Thoracic aorta (tissue), 2 donors: ENCODE measurements around the gene LUC7L3. TPM values are rescaled to one million over a fixed set of nuclear protein-coding genes. Genes with fewer than 3 reads are reported as not detected.

ENCODE experiments used
- ATAC-seq: fragments of 150-250 bp; one replicate; pipeline ENCODE4 v1.8.0; 2017; ENCODE audit warnings: low read depth; ENCODE audit not compliant: insufficient number of reproducible peaks, low FRiP score
- DNase-seq: peaks from one replicate; pipeline ENCODE4 v3.0.0-alpha.2; 2020; ENCODE audit warnings: low spot score
- H3K27ac ChIP-seq, 2 donors: fragments of 200-600 bp; sonication (generic); 1 replicate in 1 of 2; 2 replicates in 1 of 2; pipeline ENCODE4 v1.5.1; 2016; ENCODE audit warnings: mild to moderate bottlenecking in 2 of 2, moderate library complexity in 2 of 2
- H3K27me3 ChIP-seq: fragments of 200-600 bp; sonication (generic); replicated peaks from 2 replicates; pipeline ENCODE4 v1.6.0; 2016; ENCODE audit warnings: mild to moderate bottlenecking; ENCODE audit not compliant: insufficient read depth
- H3K36me3 ChIP-seq: fragments of 200-600 bp; sonication (generic); one replicate; pipeline ENCODE4 v1.5.1; 2016
- H3K4me1 ChIP-seq, 2 donors: fragments of 200-600 bp; sonication (generic); 1 replicate in 1 of 2; 2 replicates in 1 of 2; pipeline versions ENCODE4 v1.5.1 to v1.6.0; 2016; ENCODE audit warnings: low read depth in 2 of 2, mild to moderate bottlenecking in 1 of 2; ENCODE audit not compliant: control insufficient read depth in 1 of 2
- H3K4me3 ChIP-seq: fragments of 200-600 bp; sonication (generic); 2 replicates; pipeline ENCODE4 v1.5.1; 2016; ENCODE audit warnings: mild to moderate bottlenecking
- H3K9me3 ChIP-seq: fragments of 200-600 bp; sonication (generic); 2 replicates; pipeline ENCODE4 v1.5.1; 2016
- total RNA-seq, 2 donors: library from RNA; depleted of rRNA; stranded (reverse); fragments of >200 nt; gene quantifications; one replicate each; pipeline versions ENCODE4 v1.1.0 to v1.2.3, GENCODE V29; 2016
- TF ChIP-seq, protein P1 (sequence below): fragments of 200-600 bp; sonication (generic); IDR thresholded peaks from one replicate; pipeline ENCODE4 v1.5.1; 2019; ENCODE audit warnings: antibody characterized with exemption

The LUC7L3 gene
- total RNA-seq, 2 donors from 2014 or later: 60.8 to 136 TPM

DNA sequence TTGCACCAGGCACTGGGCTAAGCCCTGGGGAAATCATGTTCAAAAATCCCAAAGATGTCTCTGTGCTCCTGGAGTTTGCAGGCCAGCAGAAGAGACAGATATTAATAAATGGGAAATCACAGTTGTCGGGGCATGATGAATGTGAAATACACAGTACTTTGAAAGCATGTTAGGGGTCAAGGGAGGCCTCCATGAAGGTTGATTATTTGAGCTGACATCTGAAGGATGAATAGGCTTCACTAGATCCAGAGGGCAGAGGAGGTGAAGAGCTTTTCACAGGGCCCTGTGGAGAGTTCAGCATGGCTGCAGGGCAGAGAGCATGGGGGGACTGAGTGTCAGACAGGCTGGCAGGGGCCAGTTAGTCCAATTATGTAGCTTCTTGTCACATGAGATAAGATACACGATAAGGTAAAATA, 45.3 kb downstream of the LUC7L3 start:
- H3K4me3 ChIP-seq: no peak overlapping the region
- ATAC-seq (no peak), DNase-seq (no peak)
- H3K27me3 ChIP-seq: no peaks in the 10 kb centered on the region
- no peaks in the 10 kb centered on the region for H3K36me3 ChIP-seq
- TF ChIP-seq, protein P1, sequence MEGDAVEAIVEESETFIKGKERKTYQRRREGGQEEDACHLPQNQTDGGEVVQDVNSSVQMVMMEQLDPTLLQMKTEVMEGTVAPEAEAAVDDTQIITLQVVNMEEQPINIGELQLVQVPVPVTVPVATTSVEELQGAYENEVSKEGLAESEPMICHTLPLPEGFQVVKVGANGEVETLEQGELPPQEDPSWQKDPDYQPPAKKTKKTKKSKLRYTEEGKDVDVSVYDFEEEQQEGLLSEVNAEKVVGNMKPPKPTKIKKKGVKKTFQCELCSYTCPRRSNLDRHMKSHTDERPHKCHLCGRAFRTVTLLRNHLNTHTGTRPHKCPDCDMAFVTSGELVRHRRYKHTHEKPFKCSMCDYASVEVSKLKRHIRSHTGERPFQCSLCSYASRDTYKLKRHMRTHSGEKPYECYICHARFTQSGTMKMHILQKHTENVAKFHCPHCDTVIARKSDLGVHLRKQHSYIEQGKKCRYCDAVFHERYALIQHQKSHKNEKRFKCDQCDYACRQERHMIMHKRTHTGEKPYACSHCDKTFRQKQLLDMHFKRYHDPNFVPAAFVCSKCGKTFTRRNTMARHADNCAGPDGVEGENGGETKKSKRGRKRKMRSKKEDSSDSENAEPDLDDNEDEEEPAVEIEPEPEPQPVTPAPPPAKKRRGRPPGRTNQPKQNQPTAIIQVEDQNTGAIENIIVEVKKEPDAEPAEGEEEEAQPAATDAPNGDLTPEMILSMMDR: no peak
- H3K9me3 ChIP-seq: no peaks in the 10 kb centered on the region
- peaks cover 18 to 33% of the 10 kb centered on the region in 2 donors for H3K4me1 ChIP-seq
- H3K27ac ChIP-seq: peak overlapping the region in 1 of 2 donors; percentile 4

GRCh38 chr17:50765454-50766221, 46.2 kb downstream of the LUC7L3 start:
- DNase-seq (no peak), ATAC-seq (no peak)
- Histone ChIP-seq H3K4me1 (peaks cover 18 to 33% of the 10 kb centered on the region in 2 donors), H3K4me3 (peak overlapping the region; percentile 15), H3K27ac (no peak overlapping the region), H3K36me3 (no peaks in the 10 kb centered on the region), H3K27me3 (no peaks in the 10 kb centered on the region), H3K9me3 (no peaks in the 10 kb centered on the region)
- TF ChIP-seq, protein P1: no peak

GRCh38 chr17:50766222-50767023, 47.0 kb downstream of the LUC7L3 start:
- TF ChIP-seq, protein P1: no peak
- ATAC-seq: no peak
- Histone ChIP-seq H3K4me3 (no peak overlapping the region), H3K27me3 (no peaks in the 10 kb centered on the region), H3K36me3 (no peaks in the 10 kb centered on the region), H3K27ac (no peak overlapping the region), H3K4me1 (peaks cover 18 to 33% of the 10 kb centered on the region in 2 donors), H3K9me3 (no peaks in the 10 kb centered on the region)
- DNase-seq: no peak

DNA sequence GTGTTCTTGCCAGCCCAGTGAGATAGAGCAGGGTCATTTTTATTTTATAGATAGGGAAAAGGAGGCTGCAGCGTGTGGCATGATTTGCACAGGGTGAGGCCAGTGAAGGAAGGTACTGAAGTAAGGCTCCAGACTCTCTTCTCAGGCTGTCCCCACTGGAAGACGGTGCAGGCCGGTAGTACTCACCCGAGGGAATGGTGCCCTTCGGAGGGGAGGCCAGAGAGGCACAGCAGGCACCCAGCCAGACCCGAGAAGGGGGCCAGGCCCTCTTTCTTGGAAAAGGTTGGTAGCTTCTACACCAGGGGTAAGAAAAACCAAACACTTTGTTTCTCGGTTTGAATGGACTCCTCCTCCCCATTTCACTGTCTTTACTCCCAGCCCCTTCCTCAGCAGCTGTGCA, 47.6 kb downstream of the LUC7L3 start:
- H3K27me3 ChIP-seq: no peaks in the 10 kb centered on the region
- no peak overlapping the region for H3K27ac ChIP-seq
- DNase-seq (no peak), ATAC-seq (no peak)
- H3K36me3 ChIP-seq: no peaks in the 10 kb centered on the region
- H3K9me3 ChIP-seq: no peaks in the 10 kb centered on the region
- TF ChIP-seq, protein P1: no peak
- no peak overlapping the region for H3K4me3 ChIP-seq
- peaks cover 18 to 33% of the 10 kb centered on the region in 2 donors for H3K4me1 ChIP-seq

DNA sequence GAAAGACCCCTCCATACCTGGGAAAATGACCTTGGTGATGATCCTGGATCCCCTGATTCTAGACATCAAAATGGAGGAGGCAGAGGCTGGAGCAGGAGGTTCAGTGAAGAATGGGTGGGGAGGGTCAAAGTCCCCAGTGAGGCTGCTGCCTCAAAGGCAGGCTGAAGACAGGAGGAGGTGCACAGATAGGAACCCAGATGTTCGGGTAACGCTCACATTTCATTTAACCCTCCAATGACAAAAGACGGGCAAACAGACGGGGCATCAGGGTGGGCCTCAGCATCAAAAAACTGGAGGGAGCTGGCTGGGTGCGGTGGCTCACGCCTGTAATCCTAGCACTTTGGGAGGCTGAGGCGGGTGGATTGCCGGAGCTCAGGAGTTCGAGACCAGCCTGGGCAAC, 48.0 kb downstream of the LUC7L3 start, which contains the start of gene ANKRD40CL:
TSS of gene ANKRD40CL (minus strand) at position 73 of the 400 bp plus-strand sequence. CDS start 605 bp downstream, outside the sequence.
- TF ChIP-seq, protein P1: no peak
- Histone ChIP-seq H3K4me1 (peaks cover 18 to 33% of the 10 kb centered on the region in 2 donors), H3K4me3 (no peak within 1 kb of the TSS), H3K9me3 (no peaks in the 10 kb centered on the region), H3K27me3 (no peaks in the 10 kb centered on the region), H3K27ac (no peak within 1 kb of the TSS), H3K36me3 (no peaks in the 10 kb centered on the region)
- DNase-seq: no peak
- ATAC-seq: no peak
